Activated effector memory CD4-positive, alpha-beta T cell treated with anti-CD3 and anti-CD28 coated beads, Interleukin-2, amount 50 U/mL, for 16 hours (primary cell): ENCODE measurements around the gene KRTAP21-2.
"Not testable (repeated sequence)": the region's sequence is repeated elsewhere in the genome, so short reads cannot be mapped to it uniquely, and the experiment has no call there.

Source experiments
- DNase-seq: peaks from one replicate; pipeline ENCODE4 v3.0.0-alpha.2; 2020

Gene KRTAP21-2

GRCh38 chr21:30747159-30747558 lies at the start of gene KRTAP21-2:
Gene KRTAP21-2, minus strand, starts transcription at chr21:30747259. Its CDS starts 57 bp downstream, at chr21:30747202.
- DNase-seq = no peak

GRCh38 chr21:30793581-30794314 lies 46.7 kb upstream of the KRTAP21-2 start:
- DNase-seq = no peak

- DNase-seq = no peak
Measured at GRCh38 chr21:30779249-30779648, 32.2 kb upstream of the KRTAP21-2 start.

- no peak for DNase-seq
Measured at GRCh38 chr21:30769724-30770431, 22.8 kb upstream of the KRTAP21-2 start.

- no peak for DNase-seq
Measured at GRCh38 chr21:30760776-30761175, 13.7 kb upstream of the KRTAP21-2 start.

- DNase-seq = no peak
Measured at GRCh38 chr21:30758306-30758705, 11.2 kb upstream of the KRTAP21-2 start.

- DNase-seq = not testable (repeated sequence)
Measured at GRCh38 chr21:30755328-30755727, 8.3 kb upstream of the KRTAP21-2 start, which contains the start of gene KRTAP21-1. Gene KRTAP21-1, minus strand, starts transcription at chr21:30755428. Its CDS starts 50 bp downstream, at chr21:30755378.

- DNase-seq = no peak
Measured at GRCh38 chr21:30740462-30740861, 6.6 kb downstream of the KRTAP21-2 start.

- no peak for DNase-seq
Measured at GRCh38 chr21:30733026-30733425, 14.0 kb downstream of the KRTAP21-2 start.

GRCh38 chr21:30726726-30727125 lies 20.3 kb downstream of the KRTAP21-2 start:
- no peak for DNase-seq

GRCh38 chr21:30719401-30719800 lies 27.7 kb downstream of the KRTAP21-2 start:
- no peak for DNase-seq

- DNase-seq = no peak
Measured at GRCh38 chr21:30718239-30718909, 28.7 kb downstream of the KRTAP21-2 start, which contains the start of gene KRTAP21-3. Gene KRTAP21-3, minus strand, starts transcription at chr21:30718777. Its CDS starts 18 bp downstream, at chr21:30718759.

GRCh38 chr21:30717105-30717504 lies 30.0 kb downstream of the KRTAP21-2 start:
- no peak for DNase-seq

GRCh38 chr21:30714946-30715345 lies 32.1 kb downstream of the KRTAP21-2 start:
- no peak for DNase-seq

- DNase-seq = no peak
Measured at GRCh38 chr21:30714456-30714855, 32.6 kb downstream of the KRTAP21-2 start.

GRCh38 chr21:30713766-30714165 lies 33.3 kb downstream of the KRTAP21-2 start:
- no peak for DNase-seq

GRCh38 chr21:30710499-30710898 lies 36.6 kb downstream of the KRTAP21-2 start:
- DNase-seq = peak; percentile 65

- DNase-seq = no peak
Measured at GRCh38 chr21:30707409-30707808, 39.6 kb downstream of the KRTAP21-2 start.
